AG09309 (cell line): Measurements from ENCODE around the gene BCS1L.

ENCODE experiments used
- DNase-seq: peaks from one replicate; pipeline ENCODE4 v3.0.0-alpha.2; 2010; ENCODE audit warnings: low read depth
- H3K4me3 ChIP-seq: 2 replicates; pipeline ENCODE4 v1.5.1; 2011; ENCODE audit warnings: mild to moderate bottlenecking, low read depth, low read length, moderate library complexity; ENCODE audit not compliant: control insufficient read depth
- CTCF ChIP-seq: IDR thresholded peaks from 2 replicates; pipeline ENCODE4 v1.5.1; 2011; ENCODE audit warnings: mild to moderate bottlenecking, low read depth, low read length, inconsistent platforms; ENCODE audit not compliant: insufficient read depth, control insufficient read depth; ENCODE audit errors: missing control alignments

The BCS1L gene

DNA sequence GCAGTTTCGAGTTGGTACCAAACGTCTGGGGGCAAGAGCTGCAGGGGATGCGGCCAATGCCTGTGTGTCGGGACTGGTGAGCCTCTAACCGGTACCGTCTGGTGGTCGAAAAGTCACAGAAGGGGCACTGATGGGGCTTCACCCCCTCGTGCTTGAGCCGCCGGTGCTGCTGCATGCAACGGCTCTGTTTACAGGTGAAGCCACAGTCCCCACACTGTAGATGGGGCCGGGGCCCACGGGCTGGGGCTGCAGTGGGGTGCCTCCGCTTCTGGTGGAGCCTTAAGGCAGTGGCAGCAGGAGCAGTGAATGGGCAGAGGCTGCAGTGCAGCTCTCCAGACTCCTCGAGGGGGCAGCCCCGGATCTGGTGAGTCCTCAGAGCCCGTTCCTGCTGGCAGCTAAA lies 16.7 kb upstream of the BCS1L start:
- H3K4me3 ChIP-seq, result no peak overlapping the region
- DNase-seq, result no peak
- no peak for TF ChIP-seq CTCF

DNA sequence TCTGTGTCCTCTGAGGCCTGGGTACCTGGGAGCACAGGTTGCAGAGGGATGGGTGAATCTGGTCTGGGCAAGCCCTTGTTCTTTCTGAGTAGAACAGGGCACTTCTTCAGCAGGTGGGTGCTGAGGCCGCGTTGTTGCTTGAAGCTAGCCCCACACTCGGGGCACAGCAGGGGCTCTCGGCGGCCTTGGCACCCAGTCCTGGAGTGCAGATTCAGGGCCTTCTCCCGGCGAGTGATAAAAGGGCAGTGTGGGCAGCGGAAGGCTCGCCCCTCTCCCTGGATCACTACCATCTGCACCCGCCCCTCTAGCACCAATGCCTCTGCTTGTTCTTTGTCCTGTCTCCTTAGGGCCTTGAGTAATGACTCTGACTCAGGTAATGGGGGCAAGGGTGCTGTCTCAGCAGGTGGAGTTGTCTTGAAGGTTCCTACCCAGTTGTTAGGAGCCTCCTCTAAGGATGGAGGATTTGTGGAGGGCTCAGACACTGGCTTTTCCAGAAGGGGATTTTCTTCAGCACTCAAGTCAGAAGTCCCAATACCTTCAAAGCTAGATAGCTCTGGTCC lies 15.7 kb upstream of the BCS1L start:
- H3K4me3 ChIP-seq, result no peak overlapping the region
- no peak for DNase-seq
- TF ChIP-seq CTCF, result no peak

DNA sequence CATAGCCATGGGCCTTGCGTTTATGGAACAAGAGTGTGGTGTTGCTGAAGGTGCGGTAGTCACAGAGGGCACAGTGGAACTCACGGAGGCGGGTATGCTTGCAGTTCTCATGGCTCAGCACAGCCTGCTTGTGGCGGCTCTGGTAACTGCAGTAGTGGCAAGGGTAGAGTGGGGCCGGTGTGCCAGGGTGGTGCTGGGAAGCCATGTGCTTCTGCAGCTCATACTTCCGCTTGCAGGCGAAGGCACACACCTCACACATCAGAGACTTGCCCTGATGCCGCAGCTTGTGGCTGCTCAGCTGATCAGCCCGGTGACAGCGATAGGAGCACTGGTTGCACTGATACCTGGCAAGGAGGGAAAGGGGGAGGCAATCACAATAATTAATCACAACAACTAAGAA lies 14.8 kb upstream of the BCS1L start:
- H3K4me3 ChIP-seq, result no peak overlapping the region
- no peak for TF ChIP-seq CTCF
- no peak for DNase-seq

- no peak for TF ChIP-seq CTCF
- no peak overlapping the region for H3K4me3 ChIP-seq
- no peak for DNase-seq
Observed at GRCh38 chr2:218645126-218645525, 14.4 kb upstream of the BCS1L start.

DNA sequence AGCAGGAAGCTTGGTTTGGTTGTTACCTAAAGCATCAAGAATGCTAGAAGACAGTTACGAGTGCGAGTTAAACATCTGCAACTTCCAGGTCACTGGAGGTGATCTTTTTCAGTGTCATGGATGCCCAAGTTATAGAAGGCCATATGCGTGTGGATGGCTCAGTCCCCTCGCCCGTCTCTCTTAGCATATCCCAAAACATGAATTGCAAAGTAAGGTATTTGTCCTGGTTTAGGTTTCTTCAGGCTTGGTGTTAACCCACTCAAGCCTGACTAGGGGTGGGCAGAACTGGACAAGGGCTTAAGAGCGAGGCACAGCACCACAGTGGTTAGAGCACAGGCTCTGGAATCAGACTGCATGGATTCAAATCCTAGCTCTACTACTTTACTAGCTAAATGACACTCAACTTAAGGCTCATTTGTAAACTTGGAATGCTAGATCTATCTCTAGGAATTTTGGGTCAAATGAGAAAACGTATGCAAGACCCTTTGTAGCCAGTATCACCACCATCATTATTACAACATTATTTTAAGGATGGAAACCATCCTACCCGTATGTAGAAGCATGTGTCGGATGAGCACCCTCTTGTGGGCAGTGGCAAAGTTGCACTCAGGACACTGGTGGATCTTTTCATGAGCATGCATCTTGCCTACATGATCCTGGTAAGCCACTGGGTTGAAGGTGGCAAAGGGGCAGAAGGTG lies 11.2 kb upstream of the BCS1L start:
- peak; percentile 88 for TF ChIP-seq CTCF
- no peak overlapping the region for H3K4me3 ChIP-seq
- DNase-seq, result no peak

GRCh38 chr2:218648787-218649100 lies 10.7 kb upstream of the BCS1L start:
- no peak for TF ChIP-seq CTCF
- no peak overlapping the region for H3K4me3 ChIP-seq
- no peak for DNase-seq
